GM18517 (cell line): ENCODE data around the gene MTMR2.
A peak's percentile ranks its signal among the peaks of the same experiment; 100 is the strongest.
"Not testable (repeated sequence)": the region's sequence is repeated elsewhere in the genome, so short reads cannot be mapped to it uniquely, and the experiment has no call there.

Source experiments
- ATAC-seq: cut with Tn5 transposase; IDR thresholded peaks from one replicate; pipeline ENCODE4 v1.9.1; 2021; ENCODE audit warnings: mild to moderate bottlenecking, moderate library complexity; ENCODE audit not compliant: unreplicated experiment

The MTMR2 gene

GRCh38 chr11:95829580-95830259 is 94.2 kb downstream of the MTMR2 start:
- ATAC-seq = no peak

- no peak for ATAC-seq
These were observed 96.2 kb downstream of the MTMR2 start for GRCh38 chr11:95827696-95828095.

GRCh38 chr11:95821640-95822039 is 102.3 kb downstream of the MTMR2 start:
- no peak for ATAC-seq

GRCh38 chr11:95816037-95816436 is 107.9 kb downstream of the MTMR2 start:
- no peak for ATAC-seq

GRCh38 chr11:95811052-95811451 is 112.9 kb downstream of the MTMR2 start:
- not testable (repeated sequence) for ATAC-seq

GRCh38 chr11:95806464-95806863 is 117.4 kb downstream of the MTMR2 start:
- not testable (repeated sequence) for ATAC-seq

- no peak for ATAC-seq
These were observed 118.0 kb downstream of the MTMR2 start for GRCh38 chr11:95805869-95806268.

GRCh38 chr11:95803973-95804372 is 119.9 kb downstream of the MTMR2 start:
- no peak for ATAC-seq

- no peak for ATAC-seq
These were observed 121.1 kb downstream of the MTMR2 start for GRCh38 chr11:95802806-95803205.

- ATAC-seq = no peak
These were observed 123.5 kb downstream of the MTMR2 start for GRCh38 chr11:95800438-95800837.

- no peak for ATAC-seq
These were observed 124.4 kb downstream of the MTMR2 start for GRCh38 chr11:95799546-95799945.

GRCh38 chr11:95796501-95796900 is 127.4 kb downstream of the MTMR2 start:
- no peak for ATAC-seq

GRCh38 chr11:95795627-95796295 is 128.1 kb downstream of the MTMR2 start:
- no peak for ATAC-seq

- no peak for ATAC-seq
These were observed 129.8 kb downstream of the MTMR2 start for GRCh38 chr11:95794086-95794485.

GRCh38 chr11:95793116-95793515 is 130.8 kb downstream of the MTMR2 start:
- no peak for ATAC-seq

GRCh38 chr11:95792700-95793099 is 131.2 kb downstream of the MTMR2 start:
- no peak for ATAC-seq

GRCh38 chr11:95792200-95792599 is 131.7 kb downstream of the MTMR2 start:
- no peak for ATAC-seq

- ATAC-seq = no peak
These were observed 132.2 kb downstream of the MTMR2 start for GRCh38 chr11:95791709-95792033.

GRCh38 chr11:95790933-95791708 is 132.8 kb downstream of the MTMR2 start:
- no peak for ATAC-seq

- peak; percentile 76 for ATAC-seq
These were observed 133.6 kb downstream of the MTMR2 start, which contains the start of gene CEP57 for GRCh38 chr11:95790123-95790932. Gene CEP57, plus strand, starts transcription at chr11:95790498. Its CDS starts 201 bp downstream, at chr11:95790699.

- ATAC-seq = peak; percentile 68
These were observed 134.3 kb downstream of the MTMR2 start, which contains the start of gene FAM76B for GRCh38 chr11:95789506-95790122. Gene FAM76B, minus strand, starts transcription at chr11:95789782. Its CDS starts 304 bp downstream, at chr11:95789478.
